Aorta (tissue), 5 donors: ENCODE measurements around the gene SHB. TPM values are rescaled to one million over a fixed set of nuclear protein-coding genes. Genes with fewer than 3 reads are reported as not detected.

Experiments used
- ATAC-seq: fragments of 200-7000 bp; cut with Tn5 transposase; one replicate; pipeline ENCODE4 v1.9.1; 2022; ENCODE audit warnings: moderate library complexity; ENCODE audit not compliant: low FRiP score
- DNase-seq, 2 donors: peaks; one replicate each; pipeline ENCODE4 v3.0.0-alpha.2; 2020
- H3K27ac ChIP-seq, 2 donors: one replicate each; pipeline ENCODE4 v1.5.1; 2013; ENCODE audit warnings: low read length in 2 of 2, mild to moderate bottlenecking in 2 of 2, moderate library complexity in 2 of 2, control low read depth in 1 of 2, inconsistent platforms in 1 of 2, low read depth in 1 of 2
- H3K27me3 ChIP-seq, 2 donors: one replicate each; pipeline ENCODE4 v1.6.1; 2013; ENCODE audit warnings: control low read depth in 1 of 2, low read length in 1 of 2, mild to moderate bottlenecking in 1 of 2, moderate library complexity in 1 of 2; ENCODE audit not compliant: insufficient read depth in 2 of 2, control insufficient read depth in 1 of 2
- H3K36me3 ChIP-seq, 2 donors: one replicate each; pipeline ENCODE4 v1.6.1; 2013; ENCODE audit warnings: control low read depth in 1 of 2, low read length in 1 of 2, mild to moderate bottlenecking in 1 of 2; ENCODE audit not compliant: insufficient read depth in 2 of 2, control insufficient read depth in 1 of 2
- H3K4me1 ChIP-seq, 2 donors: one replicate each; pipeline ENCODE4 v1.6.1; 2013; ENCODE audit warnings: low read length in 2 of 2, control low read depth in 1 of 2, mild to moderate bottlenecking in 1 of 2, moderate library complexity in 1 of 2; ENCODE audit not compliant: insufficient read depth in 2 of 2, control insufficient read depth in 1 of 2
- H3K4me3 ChIP-seq, 2 donors: one replicate each; pipeline ENCODE4 v1.5.1; 2013; ENCODE audit warnings: low read length in 2 of 2, control low read depth in 1 of 2, mild to moderate bottlenecking in 1 of 2
- H3K9me3 ChIP-seq: one replicate; pipeline ENCODE4 v1.6.1; 2013; ENCODE audit warnings: mild to moderate bottlenecking, low read length; ENCODE audit not compliant: control insufficient read depth
- WGBS, 2 donors: extraction: QIAGEN DNeasy Blood & Tissue Kit; methylation state at CpG; one replicate each; pipeline ENCODE4 v1.1.7; 2013; 5-methylcytosine and 5-hydroxymethylcytosine counted together
- intact Hi-C, 2 donors: fragments of 100-400 bp; cut with DNase I; formaldehyde crosslinking; loops; one replicate each; pipeline versions ENCODE4 v1.14.2 to v1.15.0; 2022
- long read RNA-seq, 2 donors: library from polyadenylated mRNA; unstranded; transcript quantifications; one replicate each; pipeline ENCODE4 v2.0.0, GENCODE V29; 2020 to 2021
- polyA plus RNA-seq, 2 donors: library from polyadenylated mRNA; stranded (reverse); fragments of 200-250 nt; gene quantifications; one replicate each; pipeline ENCODE4 v1.2.3, GENCODE V29; 2013
- total RNA-seq, 2 donors: library from RNA; stranded (reverse); fragmentation: NEBNext Ultra II Directional; extraction: Animal tissue kit (Norgen Biotek cat#: 25700); gene quantifications; one replicate each; pipeline ENCODE4 v1.2.1, GENCODE V29; 2021
- donor health status: healthy with polysubstance abuse.
- donor health status: Bipolar disorder and iron deficiency.
- donor health status: DM: no; HTN: no; CAD: no.
- donor health status: DM: no; HTN: no; CAD: no.
- donor health status: DM: yes; HTN: yes; CAD: no.

Gene SHB
- total RNA-seq (10 to 100 TPM; 28.7 to 29.3 TPM), polyA plus RNA-seq (1 to 10 TPM; 3.5 to 5.7 TPM)
- long read RNA-seq, donor 1, partial matches to known transcripts: 1 of 24 reads
- long read RNA-seq, donor 1, other reads (novel, unspliced or antisense): 22 of 24 reads
- long read RNA-seq, donor 2, transcript SHB-201 (6 exons, 2,783 nt): major isoform, 31 of 45 reads
- long read RNA-seq, donor 2, partial matches to known transcripts: 3 of 45 reads
- long read RNA-seq, donor 2, other reads (novel, unspliced or antisense): 11 of 45 reads

GRCh38 chr9:38068701-38069628 is at the start of gene SHB:
Gene SHB (minus strand): TSS chr9:38069227. CDS start chr9:38068645, 582 bp downstream.
- Histone ChIP-seq H3K27ac (peak within 1 kb of the TSS; percentile 62 to 88), H3K4me1 (peaks cover 0 to 5% of the 10 kb centered on the region in 2 donors), H3K9me3 (no peaks in the 10 kb centered on the region)

GRCh38 chr9:38117651-38118050 is 48.6 kb upstream of the SHB start:
- H3K9me3 ChIP-seq: no peaks in the 10 kb centered on the region
- no peak overlapping the region for H3K27ac ChIP-seq
- H3K27me3 ChIP-seq: no peaks in the 10 kb centered on the region
- H3K36me3 ChIP-seq: no peaks in the 10 kb centered on the region
- intact Hi-C loops: no loop called here
- no peak overlapping the region for H3K4me3 ChIP-seq
- no peaks in the 10 kb centered on the region for H3K4me1 ChIP-seq
- DNase-seq: no peak
- no peak for ATAC-seq
- 85 to 88% methylated on average over 5 of the region's 5 CpGs for WGBS, 2 donors

More at GRCh38 chr9:38068701-38069628, at the start of gene SHB:
- H3K36me3 ChIP-seq: no peaks in the 10 kb centered on the region
- intact Hi-C loops: loop anchor here (5.0 kb wide), 5 partner anchors 52 to 328 kb away; no protein-coding TSS in a partner anchor
- no peaks in the 10 kb centered on the region for H3K27me3 ChIP-seq
- WGBS, 2 donors: 0% methylated on average over 85 to 134 of the region's 134 CpGs
- ATAC-seq (peak; percentile 82), DNase-seq (peak; percentile 87 to 94)
- peak within 1 kb of the TSS; percentile 69 to 96 for H3K4me3 ChIP-seq

GRCh38 chr9:38114905-38115304 is 45.9 kb upstream of the SHB start:
- no peak for ATAC-seq
- Histone ChIP-seq H3K36me3 (no peaks in the 10 kb centered on the region), H3K27ac (no peak overlapping the region), H3K4me1 (no peaks in the 10 kb centered on the region), H3K27me3 (no peaks in the 10 kb centered on the region), H3K9me3 (no peaks in the 10 kb centered on the region), H3K4me3 (no peak overlapping the region)
- intact Hi-C loops: no loop called here
- DNase-seq: no peak

- 88 to 93% methylated on average over 1 of the region's 1 CpG for WGBS, 2 donors
These were observed 43.4 kb upstream of the SHB start for GRCh38 chr9:38112456-38112855.

GRCh38 chr9:38112049-38112448 is 43.0 kb upstream of the SHB start:
- Histone ChIP-seq H3K4me3 (no peak overlapping the region), H3K4me1 (no peaks in the 10 kb centered on the region), H3K27me3 (no peaks in the 10 kb centered on the region), H3K36me3 (no peaks in the 10 kb centered on the region), H3K27ac (no peak overlapping the region), H3K9me3 (no peaks in the 10 kb centered on the region)
- WGBS, 2 donors: 88 to 89% methylated on average over 5 of the region's 5 CpGs
- intact Hi-C loops: no loop called here
- peak in 1 of 2 donors; percentile 41 for DNase-seq
- no peak for ATAC-seq

More at GRCh38 chr9:38112456-38112855, 43.4 kb upstream of the SHB start:
- H3K27me3 ChIP-seq: no peaks in the 10 kb centered on the region
- no peaks in the 10 kb centered on the region for H3K36me3 ChIP-seq
- H3K4me3 ChIP-seq: no peak overlapping the region
- H3K27ac ChIP-seq: no peak overlapping the region
- no peaks in the 10 kb centered on the region for H3K9me3 ChIP-seq
- H3K4me1 ChIP-seq: no peaks in the 10 kb centered on the region
- intact Hi-C loops: no loop called here
- no peak for DNase-seq
- ATAC-seq: no peak

GRCh38 chr9:38110476-38110875 is 41.4 kb upstream of the SHB start:
- intact Hi-C loops: no loop called here
- Histone ChIP-seq H3K4me1 (no peaks in the 10 kb centered on the region), H3K9me3 (no peaks in the 10 kb centered on the region), H3K27me3 (no peaks in the 10 kb centered on the region), H3K4me3 (no peak overlapping the region), H3K27ac (no peak overlapping the region), H3K36me3 (no peaks in the 10 kb centered on the region)
- ATAC-seq: no peak
- DNase-seq: peak in 1 of 2 donors; percentile 5
- WGBS, 2 donors: 86 to 88% methylated on average over 6 of the region's 6 CpGs

- no peaks in the 10 kb centered on the region for H3K9me3 ChIP-seq
- no peak overlapping the region for H3K4me3 ChIP-seq
- H3K27ac ChIP-seq: no peak overlapping the region
- H3K4me1 ChIP-seq: no peaks in the 10 kb centered on the region
- intact Hi-C loops: no loop called here
- no peak for ATAC-seq
- 48 to 54% methylated on average over 6 of the region's 6 CpGs for WGBS, 2 donors
- DNase-seq: peak in 1 of 2 donors; percentile 28
- H3K36me3 ChIP-seq: no peaks in the 10 kb centered on the region
- no peaks in the 10 kb centered on the region for H3K27me3 ChIP-seq
These were observed 40.6 kb upstream of the SHB start for GRCh38 chr9:38109601-38110000.

- no peaks in the 10 kb centered on the region for H3K4me1 ChIP-seq
- ATAC-seq: no peak
- H3K4me3 ChIP-seq: no peak overlapping the region
- H3K36me3 ChIP-seq: no peaks in the 10 kb centered on the region
- no peaks in the 10 kb centered on the region for H3K9me3 ChIP-seq
- 25 to 38% methylated on average over 1 of the region's 1 CpG for WGBS, 2 donors
- H3K27me3 ChIP-seq: no peaks in the 10 kb centered on the region
- intact Hi-C loops: no loop called here
- DNase-seq: peak in 1 of 2 donors; percentile 43
- H3K27ac ChIP-seq: no peak overlapping the region
These were observed 39.3 kb upstream of the SHB start for GRCh38 chr9:38108326-38108725.
